Fibroblast of lung (primary cell): ENCODE results near the gene HIP1R. TPM values are rescaled to one million over a fixed set of nuclear protein-coding genes. Genes with fewer than 3 reads are reported as not detected.
A peak's percentile ranks its signal among the peaks of the same experiment; 100 is the strongest.

Source experiments
- DNase-seq, 2 donors: peaks; one replicate each; pipeline versions ENCODE4 v3.0.0 to v3.0.0-alpha.2; 2010; ENCODE audit warnings: low read depth in 2 of 2
- H2AFZ ChIP-seq: 2 replicates; pipeline ENCODE4 v1.5.1; 2012; ENCODE audit warnings: low read length, control low read depth, inconsistent platforms
- H3K27ac ChIP-seq: 2 replicates; pipeline ENCODE4 v1.5.1; 2011; ENCODE audit warnings: low read length, control low read depth; ENCODE audit not compliant: insufficient read depth
- H3K27me3 ChIP-seq: 2 replicates; pipeline ENCODE4 v1.5.1; 2011; ENCODE audit warnings: mild to moderate bottlenecking, low read length; ENCODE audit not compliant: control insufficient read depth, insufficient read depth
- H3K36me3 ChIP-seq: 2 replicates; pipeline ENCODE4 v1.5.1; 2011; ENCODE audit warnings: low read length; ENCODE audit not compliant: control insufficient read depth, insufficient read depth
- H3K4me1 ChIP-seq: 2 replicates; pipeline ENCODE4 v1.5.1; 2011; ENCODE audit warnings: low read length; ENCODE audit not compliant: control insufficient read depth, insufficient read depth; ENCODE audit errors: extremely low read depth
- H3K4me2 ChIP-seq: 2 replicates; pipeline ENCODE4 v1.5.1; 2011; ENCODE audit warnings: low read length, control low read depth; ENCODE audit not compliant: insufficient read depth; ENCODE audit errors: extremely low read depth
- H3K4me3 ChIP-seq, 4 experiments: fragments of 200-600 bp in 1 of 4; sonication (generic) in 1 of 4; replicated peaks in 1 of 4; 2 replicates each; pipeline ENCODE4 v1.5.1; 2011 to 2016; ENCODE audit warnings: low read length in 4 of 4, low read depth in 3 of 4, mild to moderate bottlenecking in 3 of 4, control low read depth in 2 of 4, inconsistent platforms in 1 of 4, mixed read lengths in 1 of 4; ENCODE audit not compliant: insufficient read depth in 1 of 4; ENCODE audit errors: control extremely low read depth in 1 of 4
- H3K79me2 ChIP-seq: 2 replicates; pipeline ENCODE4 v1.5.1; 2012; ENCODE audit warnings: mild to moderate bottlenecking, low read length, inconsistent platforms; ENCODE audit not compliant: control insufficient read depth, insufficient read depth
- H3K9ac ChIP-seq: 2 replicates; pipeline ENCODE4 v1.5.1; 2011; ENCODE audit warnings: mild to moderate bottlenecking, low read length, control low read depth; ENCODE audit not compliant: insufficient read depth
- H3K9me3 ChIP-seq: 2 replicates; pipeline ENCODE4 v1.5.1; 2012; ENCODE audit warnings: low read depth, low read length; ENCODE audit not compliant: control insufficient read depth, insufficient read depth
- H4K20me1 ChIP-seq: 2 replicates; pipeline ENCODE4 v1.5.1; 2011; ENCODE audit warnings: low read length; ENCODE audit not compliant: control insufficient read depth, insufficient read depth; ENCODE audit errors: extremely low read depth
- EZH2 ChIP-seq: IDR thresholded peaks from 2 replicates; pipeline ENCODE4 v1.5.1; 2012; ENCODE audit warnings: low read length, control low read depth, mild to moderate bottlenecking; ENCODE audit errors: missing control alignments
- polyA plus RNA-seq, 2 donors: library from polyadenylated mRNA; depleted of rRNA in 1 of 2; stranded (reverse) in 1 of 2; unstranded in 1 of 2; fragments of >200 nt; gene quantifications; 2 replicates each; pipeline ENCODE4 v1.2.1, GENCODE V29; 2011 to 2012; ENCODE audit warnings: missing spikeins in 1 of 2
- total RNA-seq: library from RNA; depleted of rRNA; stranded (reverse); fragments of >200 nt; gene quantifications from 2 replicates; pipeline ENCODE4 v1.2.1, GENCODE V29; 2014
- TF ChIP-seq, protein P1 (sequence below), 2 donors: IDR thresholded peaks in 1 of 2; conservative IDR thresholded peaks in 1 of 2; 1 replicate in 1 of 2; 2 replicates in 1 of 2; pipeline ENCODE4 v1.5.1; 2011 to 2012; ENCODE audit warnings: low read length in 2 of 2, control low read depth in 1 of 2, inconsistent platforms in 1 of 2, low read depth in 1 of 2, mild to moderate bottlenecking in 1 of 2

Gene HIP1R
- total and polyA plus RNA-seq, 2 donors (not counting 1 experiment from before 2014, with no cell fraction given): 3.4 to 21.3 TPM

DNA sequence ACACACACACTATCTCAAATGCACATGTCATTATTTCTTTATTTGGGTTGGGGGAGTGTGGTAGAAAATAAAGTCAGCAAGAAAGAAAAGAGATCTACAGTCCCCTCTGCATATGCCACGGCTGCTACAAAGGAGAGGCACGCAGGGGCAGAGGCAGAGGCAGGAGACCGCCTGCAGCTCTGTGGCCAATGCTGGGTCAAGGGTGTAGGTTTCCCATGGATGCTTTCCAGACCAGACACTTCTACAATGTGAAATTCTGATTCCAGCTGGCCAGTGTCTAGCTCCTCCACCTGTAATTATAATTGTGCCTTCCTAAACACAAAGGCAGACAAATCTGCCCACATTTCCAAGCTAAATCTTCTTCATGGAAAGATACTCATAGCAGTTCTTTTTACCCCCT lies 41.5 kb downstream of the HIP1R start:
- Histone ChIP-seq H3K27ac (no peak overlapping the region), H3K9ac (no peak overlapping the region), H3K4me2 (no peak overlapping the region), H4K20me1 (no peaks in the 10 kb centered on the region), H3K27me3 (no peaks in the 10 kb centered on the region), H2AFZ (no peak overlapping the region), H3K4me1 (peaks cover 19% of the 10 kb centered on the region), H3K9me3 (no peaks in the 10 kb centered on the region), H3K4me3 (no peak overlapping the region), H3K36me3 (no peaks in the 10 kb centered on the region), H3K79me2 (peaks cover 76% of the 10 kb centered on the region)
- DNase-seq: peak in 1 of 2 donors; percentile 57
- no peak for TF ChIP-seq EZH2
- TF ChIP-seq, protein P1, sequence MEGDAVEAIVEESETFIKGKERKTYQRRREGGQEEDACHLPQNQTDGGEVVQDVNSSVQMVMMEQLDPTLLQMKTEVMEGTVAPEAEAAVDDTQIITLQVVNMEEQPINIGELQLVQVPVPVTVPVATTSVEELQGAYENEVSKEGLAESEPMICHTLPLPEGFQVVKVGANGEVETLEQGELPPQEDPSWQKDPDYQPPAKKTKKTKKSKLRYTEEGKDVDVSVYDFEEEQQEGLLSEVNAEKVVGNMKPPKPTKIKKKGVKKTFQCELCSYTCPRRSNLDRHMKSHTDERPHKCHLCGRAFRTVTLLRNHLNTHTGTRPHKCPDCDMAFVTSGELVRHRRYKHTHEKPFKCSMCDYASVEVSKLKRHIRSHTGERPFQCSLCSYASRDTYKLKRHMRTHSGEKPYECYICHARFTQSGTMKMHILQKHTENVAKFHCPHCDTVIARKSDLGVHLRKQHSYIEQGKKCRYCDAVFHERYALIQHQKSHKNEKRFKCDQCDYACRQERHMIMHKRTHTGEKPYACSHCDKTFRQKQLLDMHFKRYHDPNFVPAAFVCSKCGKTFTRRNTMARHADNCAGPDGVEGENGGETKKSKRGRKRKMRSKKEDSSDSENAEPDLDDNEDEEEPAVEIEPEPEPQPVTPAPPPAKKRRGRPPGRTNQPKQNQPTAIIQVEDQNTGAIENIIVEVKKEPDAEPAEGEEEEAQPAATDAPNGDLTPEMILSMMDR (conservative IDR thresholded peaks at IDR 0.05 in 1 of 2, IDR thresholded peaks at IDR 0.05 in 1 of 2; ENCODE audit: low read depth in 1 of 2, low read length in 2 of 2): no peak

DNA sequence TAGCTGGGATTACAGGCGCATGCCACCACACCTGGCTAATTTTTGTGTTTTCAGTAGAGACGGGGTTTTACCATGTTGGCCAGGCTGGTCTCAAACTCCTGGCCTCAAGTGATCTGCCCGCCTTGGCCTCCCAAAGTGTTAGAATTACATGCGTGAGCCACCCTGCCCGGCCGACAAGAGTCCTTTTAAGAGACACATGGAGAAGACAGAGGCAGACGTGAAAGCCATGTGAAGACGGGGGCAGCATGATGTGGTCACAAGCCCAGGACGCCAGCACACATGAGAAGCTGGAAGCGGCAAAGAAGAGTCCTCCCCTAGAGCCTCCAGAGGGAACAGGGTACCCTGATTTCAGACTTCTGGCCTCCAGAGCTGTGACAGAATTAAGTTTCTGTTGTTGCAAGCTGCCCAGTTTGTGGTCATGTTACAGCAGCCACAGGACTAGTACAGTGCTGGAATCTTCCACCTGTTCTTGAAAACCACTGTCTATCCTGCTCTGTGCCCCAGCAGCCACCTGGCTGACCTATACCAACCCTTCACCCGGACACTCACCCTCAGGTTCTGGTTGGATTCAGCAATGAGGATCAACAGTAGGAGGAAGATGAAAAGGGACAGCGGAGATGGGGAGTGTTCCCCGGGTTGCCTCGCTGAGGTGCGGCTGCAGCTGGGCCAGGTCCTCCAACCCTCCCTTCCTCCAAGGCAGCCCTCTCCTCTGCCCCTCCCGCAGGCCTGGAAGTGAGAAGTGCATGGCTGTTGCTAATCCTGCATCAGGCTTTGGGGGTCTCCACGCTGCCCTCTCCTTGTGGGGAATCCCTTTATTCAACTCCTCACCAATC lies 43.7 kb downstream of the HIP1R start:
- no peak overlapping the region for H3K9ac ChIP-seq
- no peak overlapping the region for H3K27ac ChIP-seq
- no peaks in the 10 kb centered on the region for H4K20me1 ChIP-seq
- no peak for DNase-seq
- no peak overlapping the region for H2AFZ ChIP-seq
- H3K9me3 ChIP-seq: no peaks in the 10 kb centered on the region
- H3K27me3 ChIP-seq: no peaks in the 10 kb centered on the region
- no peaks in the 10 kb centered on the region for H3K36me3 ChIP-seq
- H3K4me3 ChIP-seq: no peak overlapping the region
- TF ChIP-seq EZH2: no peak
- TF ChIP-seq, protein P1 (conservative IDR thresholded peaks at IDR 0.05 in 1 of 2, IDR thresholded peaks at IDR 0.05 in 1 of 2; ENCODE audit: low read depth in 1 of 2, low read length in 2 of 2): no peak
- peaks cover 77% of the 10 kb centered on the region for H3K79me2 ChIP-seq
- H3K4me1 ChIP-seq: peaks cover 14% of the 10 kb centered on the region
- no peak overlapping the region for H3K4me2 ChIP-seq

DNA sequence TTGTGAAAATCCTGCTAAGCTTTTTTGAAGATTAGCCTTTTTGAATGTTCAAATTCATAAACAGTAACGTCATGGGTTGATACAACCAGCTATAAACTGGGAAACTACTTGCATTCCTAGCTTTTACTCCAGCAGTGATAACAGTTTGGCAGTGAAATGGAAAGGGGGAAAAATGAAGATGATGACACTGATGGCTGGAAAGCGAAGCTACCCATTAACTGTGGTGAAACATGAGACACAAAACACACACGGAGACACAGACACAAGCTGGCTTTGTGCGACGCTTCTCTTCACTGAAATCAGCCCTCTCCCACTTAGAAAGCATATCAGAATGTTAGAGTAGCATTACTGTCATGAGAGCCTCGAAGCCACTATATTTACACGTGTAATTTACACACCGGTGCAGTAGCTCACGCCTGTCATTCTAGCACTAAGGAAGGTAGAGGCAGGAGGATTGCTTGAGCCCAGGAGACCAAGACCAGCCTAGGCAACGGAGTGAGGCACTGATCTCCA lies 45.0 kb downstream of the HIP1R start:
- H3K4me3 ChIP-seq: no peak overlapping the region
- peak; percentile 56 to 75 for DNase-seq

More for the DNA sequence above, 45.0 kb downstream of the HIP1R start:
- TF ChIP-seq, protein P1 (conservative IDR thresholded peaks at IDR 0.05 in 1 of 2, IDR thresholded peaks at IDR 0.05 in 1 of 2; ENCODE audit: low read depth in 1 of 2, low read length in 2 of 2): no peak
- TF ChIP-seq EZH2: no peak
- Histone ChIP-seq H2AFZ (no peak overlapping the region), H3K27ac (peak overlapping the region; percentile 67), H3K79me2 (peaks cover 80% of the 10 kb centered on the region), H3K27me3 (no peaks in the 10 kb centered on the region), H4K20me1 (no peaks in the 10 kb centered on the region), H3K4me1 (peaks cover 19% of the 10 kb centered on the region), H3K9me3 (no peaks in the 10 kb centered on the region), H3K36me3 (no peaks in the 10 kb centered on the region), H3K4me2 (peak overlapping the region; percentile 61), H3K9ac (no peak overlapping the region)
